ENCODE data around the gene CALR. TPM values are rescaled to one million over a fixed set of nuclear protein-coding genes. Genes with fewer than 3 reads are reported as not detected.

Gene CALR
- total and polyA plus RNA-seq, 9 of the 15 experiments (the other 6 are each of a cell fraction or from before 2014, with no cell fraction given) = 126 to 811 (median 642) TPM

DNA sequence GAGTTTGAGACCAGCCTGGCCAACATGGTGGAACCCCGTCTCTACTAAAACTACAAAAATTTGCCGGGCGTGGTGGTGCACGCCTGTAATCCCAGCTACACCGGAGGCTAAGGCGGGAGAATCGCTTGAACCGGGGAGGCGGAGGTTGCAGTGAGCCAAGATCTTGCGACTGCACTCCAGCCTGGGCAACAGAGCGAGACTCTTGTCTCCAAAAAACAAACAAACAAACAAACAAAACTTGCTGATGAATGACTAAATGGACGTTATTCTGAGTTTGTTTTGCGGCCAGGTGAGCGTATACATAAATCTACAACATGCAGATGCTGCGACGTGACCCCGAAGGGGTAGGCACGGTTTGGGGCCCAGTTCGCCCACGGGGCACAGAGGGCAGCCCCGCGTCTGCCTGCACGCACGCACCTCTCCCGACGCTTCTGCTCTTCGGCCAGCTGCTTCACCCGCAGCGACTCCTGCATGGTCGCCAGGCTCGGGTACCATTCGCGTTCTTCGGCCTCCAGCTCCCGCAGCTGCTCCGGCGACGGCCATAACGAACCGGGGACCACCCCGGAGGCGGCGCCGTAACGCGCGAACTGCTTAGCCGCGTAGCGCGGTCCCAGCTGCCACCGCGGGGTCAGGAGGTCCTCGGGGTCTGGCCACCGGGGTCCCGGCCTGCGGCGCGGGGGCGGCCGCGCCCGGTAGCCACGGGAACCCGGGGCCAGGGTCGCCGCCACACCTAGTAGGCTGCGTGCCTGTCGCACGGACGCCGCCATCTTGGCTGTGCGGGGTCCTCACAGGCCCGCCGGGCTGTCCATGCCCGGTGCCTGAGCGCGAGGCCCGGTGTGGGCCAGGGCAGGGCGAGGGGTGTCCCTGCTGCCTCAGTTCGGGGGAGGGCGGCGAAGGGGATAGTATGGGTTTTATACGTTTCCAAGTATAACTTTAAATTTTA is 18.3 kb downstream of the CALR start, which contains the start of gene GADD45GIP1 (continued):
- TF ChIP-seq, protein P1, sequence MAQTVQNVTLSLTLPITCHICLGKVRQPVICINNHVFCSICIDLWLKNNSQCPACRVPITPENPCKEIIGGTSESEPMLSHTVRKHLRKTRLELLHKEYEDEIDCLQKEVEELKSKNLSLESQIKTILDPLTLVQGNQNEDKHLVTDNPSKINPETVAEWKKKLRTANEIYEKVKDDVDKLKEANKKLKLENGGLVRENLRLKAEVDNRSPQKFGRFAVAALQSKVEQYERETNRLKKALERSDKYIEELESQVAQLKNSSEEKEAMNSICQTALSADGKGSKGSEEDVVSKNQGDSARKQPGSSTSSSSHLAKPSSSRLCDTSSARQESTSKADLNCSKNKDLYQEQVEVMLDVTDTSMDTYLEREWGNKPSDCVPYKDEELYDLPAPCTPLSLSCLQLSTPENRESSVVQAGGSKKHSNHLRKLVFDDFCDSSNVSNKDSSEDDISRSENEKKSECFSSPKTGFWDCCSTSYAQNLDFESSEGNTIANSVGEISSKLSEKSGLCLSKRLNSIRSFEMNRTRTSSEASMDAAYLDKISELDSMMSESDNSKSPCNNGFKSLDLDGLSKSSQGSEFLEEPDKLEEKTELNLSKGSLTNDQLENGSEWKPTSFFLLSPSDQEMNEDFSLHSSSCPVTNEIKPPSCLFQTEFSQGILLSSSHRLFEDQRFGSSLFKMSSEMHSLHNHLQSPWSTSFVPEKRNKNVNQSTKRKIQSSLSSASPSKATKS (CRISPR knock-in tag; IDR thresholded peaks at IDR 0.05) = no peak
- TF ChIP-seq, protein P2, sequence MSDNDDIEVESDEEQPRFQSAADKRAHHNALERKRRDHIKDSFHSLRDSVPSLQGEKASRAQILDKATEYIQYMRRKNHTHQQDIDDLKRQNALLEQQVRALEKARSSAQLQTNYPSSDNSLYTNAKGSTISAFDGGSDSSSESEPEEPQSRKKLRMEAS (CRISPR knock-in tag; IDR thresholded peaks at IDR 0.05) = peak; percentile 80
- TF ChIP-seq KDM5B (IDR thresholded peaks at IDR 0.05; ENCODE audit: insufficient replicate concordance, low read depth, low read length) = peak; percentile 94
- TF ChIP-seq U2AF1 (optimal IDR thresholded peaks at IDR 0.05; ENCODE audit: low read depth, low read length) = peak; percentile 72
- TF ChIP-seq NR4A1 (CRISPR knock-in tag; IDR thresholded peaks at IDR 0.05) = no peak
- TF ChIP-seq NR4A1 (tag; IDR thresholded peaks at IDR 0.05) = peak; percentile 67; the same call in 1 of the 2 replicates
- TF ChIP-seq NFRKB (IDR thresholded peaks at IDR 0.05; ENCODE audit: low read depth) = no peak
- TF ChIP-seq ZFX (CRISPR knock-in tag; IDR thresholded peaks at IDR 0.05) = peak; percentile 89
- TF ChIP-seq, protein P3, sequence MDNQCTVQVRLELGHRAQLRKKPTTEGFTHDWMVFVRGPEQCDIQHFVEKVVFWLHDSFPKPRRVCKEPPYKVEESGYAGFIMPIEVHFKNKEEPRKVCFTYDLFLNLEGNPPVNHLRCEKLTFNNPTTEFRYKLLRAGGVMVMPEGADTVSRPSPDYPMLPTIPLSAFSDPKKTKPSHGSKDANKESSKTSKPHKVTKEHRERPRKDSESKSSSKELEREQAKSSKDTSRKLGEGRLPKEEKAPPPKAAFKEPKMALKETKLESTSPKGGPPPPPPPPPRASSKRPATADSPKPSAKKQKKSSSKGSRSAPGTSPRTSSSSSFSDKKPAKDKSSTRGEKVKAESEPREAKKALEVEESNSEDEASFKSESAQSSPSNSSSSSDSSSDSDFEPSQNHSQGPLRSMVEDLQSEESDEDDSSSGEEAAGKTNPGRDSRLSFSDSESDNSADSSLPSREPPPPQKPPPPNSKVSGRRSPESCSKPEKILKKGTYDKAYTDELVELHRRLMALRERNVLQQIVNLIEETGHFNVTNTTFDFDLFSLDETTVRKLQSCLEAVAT (IDR thresholded peaks at IDR 0.05) = 0 out of 4 replicates have a peak, but pooled peaks of 1 of the 2 experiments have one; percentile 10
- TF ChIP-seq CTBP1 (IDR thresholded peaks at IDR 0.05; ENCODE audit: borderline replicate concordance) = peak; percentile 73; the same call in 1 of the 2 replicates
- TF ChIP-seq, protein P4, sequence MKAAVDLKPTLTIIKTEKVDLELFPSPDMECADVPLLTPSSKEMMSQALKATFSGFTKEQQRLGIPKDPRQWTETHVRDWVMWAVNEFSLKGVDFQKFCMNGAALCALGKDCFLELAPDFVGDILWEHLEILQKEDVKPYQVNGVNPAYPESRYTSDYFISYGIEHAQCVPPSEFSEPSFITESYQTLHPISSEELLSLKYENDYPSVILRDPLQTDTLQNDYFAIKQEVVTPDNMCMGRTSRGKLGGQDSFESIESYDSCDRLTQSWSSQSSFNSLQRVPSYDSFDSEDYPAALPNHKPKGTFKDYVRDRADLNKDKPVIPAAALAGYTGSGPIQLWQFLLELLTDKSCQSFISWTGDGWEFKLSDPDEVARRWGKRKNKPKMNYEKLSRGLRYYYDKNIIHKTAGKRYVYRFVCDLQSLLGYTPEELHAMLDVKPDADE (conservative IDR thresholded peaks at IDR 0.05; ENCODE audit: control insufficient read depth, low read depth, low read length) = peak; percentile 84; the same call in 1 of the 2 replicates
- TF ChIP-seq ZNF311 (CRISPR knock-in tag; IDR thresholded peaks at IDR 0.05) = no peak
- peak; percentile 23 to 83; a peak in 3 of 4 replicates for TF ChIP-seq HDAC1 (IDR thresholded peaks at IDR 0.05)
- TF ChIP-seq MTA3 (IDR thresholded peaks at IDR 0.05; ENCODE audit: borderline replicate concordance) = peak; percentile 57; the same call in 1 of the 2 replicates
- TF ChIP-seq, protein P5, sequence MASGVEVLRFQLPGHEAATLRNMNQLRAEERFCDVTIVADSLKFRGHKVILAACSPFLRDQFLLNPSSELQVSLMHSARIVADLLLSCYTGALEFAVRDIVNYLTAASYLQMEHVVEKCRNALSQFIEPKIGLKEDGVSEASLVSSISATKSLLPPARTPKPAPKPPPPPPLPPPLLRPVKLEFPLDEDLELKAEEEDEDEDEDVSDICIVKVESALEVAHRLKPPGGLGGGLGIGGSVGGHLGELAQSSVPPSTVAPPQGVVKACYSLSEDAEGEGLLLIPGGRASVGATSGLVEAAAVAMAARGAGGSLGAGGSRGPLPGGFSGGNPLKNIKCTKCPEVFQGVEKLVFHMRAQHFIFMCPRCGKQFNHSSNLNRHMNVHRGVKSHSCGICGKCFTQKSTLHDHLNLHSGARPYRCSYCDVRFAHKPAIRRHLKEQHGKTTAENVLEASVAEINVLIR (CRISPR knock-in tag; IDR thresholded peaks at IDR 0.05) = no peak
- peak; percentile 68; the same call in 1 of the 2 replicates for TF ChIP-seq TGIF2 (CRISPR knock-in tag; IDR thresholded peaks at IDR 0.05)
- TF ChIP-seq KDM1A (IDR thresholded peaks at IDR 0.05) = no peak
- peak; percentile 17 for TF ChIP-seq HNRNPK (IDR thresholded peaks at IDR 0.05; ENCODE audit: low read depth, low read length, poor library complexity, severe bottlenecking)
- TF ChIP-seq POLR2H (tag; IDR thresholded peaks at IDR 0.05; ENCODE audit: low read depth) = peak; percentile 84
- 0 out of 2 replicates have a peak, but pooled peaks have one; percentile 13 for TF ChIP-seq SP1 (CRISPR knock-in tag; IDR thresholded peaks at IDR 0.05)
- TF ChIP-seq POLR2A (conservative IDR thresholded peaks at IDR 0.05) = peak; percentile 88
